Stimulated activated naive B cell treated with anti-CD40 and anti-IgM and Interleukin-4, amounts not matched to agents 10 μg/mL and 1 μg/mL and 100 μg/mL, for 72 hours (primary cell): ENCODE results near the gene ZNF17.
A peak's percentile ranks its signal among the peaks of the same experiment; 100 is the strongest.

Experiments used
- ATAC-seq, 2 donors: fragments of 150-1000 bp; cut with Tn5 transposase; replicated peaks; 2 replicates each; pipeline ENCODE4 v1.10.0; 2021; ENCODE audit warnings: moderate library complexity in 1 of 2
- DNase-seq: peaks from one replicate; pipeline ENCODE4 v3.0.0; 2021
- H3K27ac Mint-ChIP-seq: one replicate; pipeline ENCODE4 v1.8.0; 2022; ENCODE audit warnings: mild to moderate bottlenecking, mixed read lengths
- H3K27me3 Mint-ChIP-seq, 2 donors: one replicate each; pipeline ENCODE4 v1.8.0; 2022; ENCODE audit warnings: mixed read lengths in 2 of 2
- H3K36me3 Mint-ChIP-seq, 2 donors: one replicate each; pipeline ENCODE4 v1.8.0; 2022; ENCODE audit warnings: mixed read lengths in 2 of 2, mild to moderate bottlenecking in 1 of 2
- H3K4me1 Mint-ChIP-seq, 2 donors: one replicate each; pipeline ENCODE4 v1.8.0; 2022; ENCODE audit warnings: mixed read lengths in 2 of 2, mild to moderate bottlenecking in 1 of 2
- H3K4me3 Mint-ChIP-seq, 2 donors: one replicate each; pipeline ENCODE4 v1.8.0; 2022; ENCODE audit warnings: mild to moderate bottlenecking in 2 of 2, mixed read lengths in 2 of 2, moderate library complexity in 1 of 2
- H3K9me3 Mint-ChIP-seq, 2 donors: one replicate each; pipeline ENCODE4 v1.8.0; 2022; ENCODE audit warnings: mixed read lengths in 2 of 2, mild to moderate bottlenecking in 1 of 2

Gene ZNF17

DNA sequence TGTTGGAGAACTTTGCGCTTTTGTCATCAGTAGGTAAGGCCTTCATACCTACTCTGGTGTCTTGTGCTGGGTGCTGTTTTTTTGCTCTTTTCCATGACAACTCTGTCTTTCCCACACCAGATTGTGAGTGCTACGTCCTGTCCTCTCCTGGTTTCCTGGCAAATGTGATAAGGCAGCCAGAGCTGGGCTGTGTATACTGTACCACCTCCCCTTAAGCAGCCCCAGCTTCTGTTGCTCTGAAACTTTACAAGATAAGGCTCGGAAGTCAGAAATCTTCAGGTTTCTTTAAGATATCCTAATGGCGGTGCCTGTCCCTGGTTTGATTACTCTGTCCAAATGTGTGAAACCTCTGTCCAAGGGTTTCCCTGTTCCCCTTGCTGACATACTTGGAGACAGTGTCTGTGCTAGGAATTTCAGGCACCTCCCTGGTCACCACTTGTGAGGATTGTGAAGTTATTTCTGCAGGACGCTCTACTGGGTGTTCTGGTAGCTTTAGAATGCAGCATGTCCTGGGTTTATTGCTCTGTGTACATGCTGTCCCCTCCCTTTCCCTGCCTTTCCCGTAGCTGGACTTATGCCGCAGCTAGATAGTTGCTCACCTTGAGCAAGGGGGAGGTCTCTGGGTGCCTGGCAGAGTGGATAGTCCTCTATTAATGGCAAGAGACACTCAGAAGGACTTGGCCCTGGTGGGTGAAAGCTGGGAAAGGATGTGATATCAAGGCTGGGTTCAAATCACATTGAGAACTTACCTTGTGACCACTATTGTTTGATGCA is 31.2 kb downstream of the ZNF17 start:
- ATAC-seq = no peak
- peaks cover 41 to 77% of the 10 kb centered on the region in 2 donors for H3K36me3 Mint-ChIP-seq
- no peak overlapping the region for H3K4me3 Mint-ChIP-seq
- peaks cover 31 to 41% of the 10 kb centered on the region in 2 donors for H3K4me1 Mint-ChIP-seq
- H3K27ac Mint-ChIP-seq = no peak overlapping the region
- DNase-seq = no peak
- H3K9me3 Mint-ChIP-seq = peaks cover 2 to 4% of the 10 kb centered on the region in 2 donors
- no peaks in the 10 kb centered on the region for H3K27me3 Mint-ChIP-seq

DNA sequence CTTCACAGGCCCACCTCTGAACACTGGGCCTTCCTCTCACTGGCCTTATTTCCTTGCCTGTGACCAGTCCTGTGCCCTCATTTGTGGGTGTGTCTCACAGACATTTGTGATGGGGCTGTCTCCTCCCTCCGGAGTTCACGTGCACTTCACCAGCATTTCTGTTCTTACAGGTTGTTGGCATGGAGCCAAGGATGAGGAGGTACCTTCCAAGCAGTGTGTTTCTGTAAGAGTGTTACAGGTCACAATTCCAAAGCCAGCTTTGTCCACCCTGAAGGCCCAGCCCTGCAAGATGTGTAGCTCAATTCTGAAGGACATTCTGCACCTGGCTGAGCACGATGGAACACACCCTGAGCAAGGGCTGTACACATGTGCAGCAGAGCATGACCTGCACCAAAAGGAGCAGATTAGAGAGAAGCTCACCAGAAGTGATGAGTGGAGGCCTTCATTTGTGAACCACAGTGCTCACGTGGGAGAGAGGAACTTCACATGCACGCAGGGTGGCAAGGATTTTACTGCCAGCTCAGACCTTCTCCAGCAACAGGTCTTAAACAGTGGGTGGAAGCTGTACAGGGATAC is 32.2 kb downstream of the ZNF17 start:
- H3K27ac Mint-ChIP-seq = no peak overlapping the region
- no peaks in the 10 kb centered on the region for H3K27me3 Mint-ChIP-seq
- H3K4me3 Mint-ChIP-seq = no peak overlapping the region
- ATAC-seq = no peak
- peaks cover 41 to 80% of the 10 kb centered on the region in 2 donors for H3K36me3 Mint-ChIP-seq
- H3K4me1 Mint-ChIP-seq = peaks cover 31 to 40% of the 10 kb centered on the region in 2 donors
- H3K9me3 Mint-ChIP-seq = peaks cover 2 to 4% of the 10 kb centered on the region in 2 donors
- DNase-seq = no peak

DNA sequence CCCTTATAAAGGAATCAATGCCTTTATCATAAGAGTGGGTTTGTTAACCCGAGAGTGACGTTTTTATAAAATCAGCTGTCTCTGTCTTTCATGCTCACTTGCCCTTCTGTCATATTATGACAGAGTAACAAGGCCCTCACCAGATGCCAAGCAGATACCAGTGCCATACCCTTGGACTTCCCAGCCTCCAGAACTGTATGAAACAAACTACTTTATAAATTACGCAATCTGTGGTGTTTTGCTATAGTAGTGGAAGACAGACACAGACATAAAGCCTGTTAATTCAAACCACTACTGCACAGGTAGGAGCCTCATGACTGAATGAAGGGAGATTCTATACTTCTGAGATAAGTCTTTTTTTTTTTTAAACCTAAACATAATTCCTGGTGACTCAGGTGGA is 41.3 kb downstream of the ZNF17 start:
- Mint-ChIP-seq H3K27ac (no peak overlapping the region), H3K9me3 (peaks cover 3 to 4% of the 10 kb centered on the region in 2 donors), H3K27me3 (no peaks in the 10 kb centered on the region), H3K4me3 (no peak overlapping the region), H3K4me1 (no peaks in the 10 kb centered on the region), H3K36me3 (peaks cover 31 to 57% of the 10 kb centered on the region in 2 donors)
- DNase-seq = no peak
- no peak for ATAC-seq

DNA sequence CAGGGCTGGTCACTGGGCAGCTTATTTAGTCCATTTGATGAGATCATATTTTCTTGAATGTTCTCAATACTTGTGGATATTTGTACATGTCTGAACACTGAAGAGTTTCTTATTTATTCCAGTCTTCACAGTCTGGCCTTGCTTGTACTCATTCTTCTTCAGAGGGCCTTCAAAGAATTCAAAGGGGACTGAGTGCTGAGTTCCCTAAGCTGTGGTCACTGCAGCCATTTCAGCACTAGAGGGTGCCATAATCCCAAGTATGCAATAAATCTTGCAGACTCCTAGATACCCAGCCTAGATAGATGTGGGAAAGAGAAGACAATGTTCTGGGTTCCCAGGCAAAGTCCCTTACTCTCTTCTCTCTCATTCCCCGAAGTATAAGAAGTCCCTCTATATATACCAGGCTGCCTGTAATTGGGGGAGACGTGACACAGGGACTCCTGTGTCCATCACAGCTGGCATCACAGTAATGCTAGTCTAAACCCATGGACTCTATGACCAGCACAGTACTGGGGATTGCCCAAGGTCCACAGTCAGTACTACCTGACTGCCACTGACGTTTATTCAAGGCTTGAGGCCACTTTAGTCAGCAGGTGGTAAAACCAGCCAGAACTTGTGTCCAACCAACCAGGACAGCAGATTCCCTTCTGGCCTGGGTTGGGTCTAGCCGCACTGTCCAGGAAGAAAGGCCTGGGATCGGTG is 54.9 kb downstream of the ZNF17 start:
- DNase-seq (no peak), ATAC-seq (peak; percentile 60 to 81)
- no peaks in the 10 kb centered on the region for H3K4me1 Mint-ChIP-seq
- no peak overlapping the region for H3K27ac Mint-ChIP-seq
- H3K27me3 Mint-ChIP-seq = no peaks in the 10 kb centered on the region
- H3K36me3 Mint-ChIP-seq = peaks cover 46 to 53% of the 10 kb centered on the region in 2 donors
- peaks cover 25 to 33% of the 10 kb centered on the region in 2 donors for H3K9me3 Mint-ChIP-seq
- H3K4me3 Mint-ChIP-seq = no peak overlapping the region

DNA sequence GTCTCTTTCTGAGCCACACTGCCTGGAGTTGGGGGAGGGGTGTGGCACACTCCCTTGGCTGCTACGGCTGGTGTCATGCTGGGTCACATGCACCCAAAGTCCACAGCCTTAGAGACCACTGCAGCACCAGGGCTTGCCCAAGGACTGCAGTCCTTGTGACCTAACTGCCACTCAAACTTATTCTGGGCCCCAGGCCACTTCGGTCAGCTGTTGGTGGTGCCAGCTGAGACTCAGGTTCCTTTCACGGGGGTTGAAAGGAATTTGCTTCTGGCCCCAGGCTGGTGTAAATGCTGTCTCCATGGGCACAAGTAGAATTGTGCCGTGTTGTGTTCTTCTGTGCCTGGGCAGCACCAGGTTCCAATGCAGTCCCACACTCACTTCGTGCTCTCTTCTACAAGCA is 55.5 kb downstream of the ZNF17 start:
- Mint-ChIP-seq H3K9me3 (peaks cover 26 to 39% of the 10 kb centered on the region in 2 donors), H3K36me3 (peaks cover 47 to 58% of the 10 kb centered on the region in 2 donors), H3K4me1 (no peaks in the 10 kb centered on the region), H3K4me3 (no peak overlapping the region), H3K27ac (no peak overlapping the region), H3K27me3 (no peaks in the 10 kb centered on the region)
- no peak for DNase-seq
- no peak for ATAC-seq
